Stimulated activated CD4-positive, alpha-beta T cell treated with anti-CD3 and anti-CD28 coated beads, Interleukin-4, amount 100 ng/mL, for 48 hours (primary cell): Measurements from ENCODE around the gene MFSD8.
"Not testable (repeated sequence)": the region's sequence is repeated elsewhere in the genome, so short reads cannot be mapped to it uniquely, and the experiment has no call there.

ENCODE experiments used
- DNase-seq, 2 donors: peaks; one replicate each; pipeline ENCODE4 v3.0.0-alpha.2; 2020; ENCODE audit warnings: low read depth in 2 of 2

Gene MFSD8

GRCh38 chr4:127936974-127937373 lies 28.0 kb downstream of the MFSD8 start:
- no peak for DNase-seq

- DNase-seq = not testable (repeated sequence)
These were observed 33.1 kb downstream of the MFSD8 start for GRCh38 chr4:127931836-127932235.

GRCh38 chr4:127930175-127930574 lies 34.8 kb downstream of the MFSD8 start:
- no peak for DNase-seq

GRCh38 chr4:127925720-127926119 lies 39.3 kb downstream of the MFSD8 start:
- not testable (repeated sequence) for DNase-seq

- no peak for DNase-seq
These were observed 42.7 kb downstream of the MFSD8 start for GRCh38 chr4:127922226-127922625.

GRCh38 chr4:127920521-127920920 lies 44.5 kb downstream of the MFSD8 start:
- DNase-seq = no peak

GRCh38 chr4:127917151-127917550 lies 47.8 kb downstream of the MFSD8 start:
- DNase-seq = no peak

- no peak for DNase-seq
These were observed 48.5 kb downstream of the MFSD8 start for GRCh38 chr4:127916512-127916911.

GRCh38 chr4:127905029-127905428 lies 59.9 kb downstream of the MFSD8 start:
- DNase-seq = no peak

- DNase-seq = not testable (repeated sequence)
These were observed 65.3 kb downstream of the MFSD8 start for GRCh38 chr4:127899682-127900081.

GRCh38 chr4:127896528-127896927 lies 68.4 kb downstream of the MFSD8 start:
- no peak for DNase-seq

GRCh38 chr4:127896069-127896468 lies 68.9 kb downstream of the MFSD8 start:
- no peak for DNase-seq

- DNase-seq = no peak
These were observed 75.1 kb downstream of the MFSD8 start for GRCh38 chr4:127889903-127890302.

GRCh38 chr4:127888559-127888958 lies 76.4 kb downstream of the MFSD8 start:
- no peak for DNase-seq

GRCh38 chr4:127881563-127881864 lies 83.5 kb downstream of the MFSD8 start:
- DNase-seq = no peak

- peak; percentile 88 to 92 for DNase-seq
These were observed 84.0 kb downstream of the MFSD8 start, which contains the start of gene PLK4 for GRCh38 chr4:127880763-127881562. PLK4 (plus strand) TSS chr4:127880893; CDS start chr4:127881135, 242 bp downstream.

GRCh38 chr4:127875791-127876190 lies 89.2 kb downstream of the MFSD8 start:
- DNase-seq = no peak

GRCh38 chr4:127870688-127871087 lies 94.3 kb downstream of the MFSD8 start:
- DNase-seq = no peak

- DNase-seq = no peak
These were observed 94.7 kb downstream of the MFSD8 start for GRCh38 chr4:127870281-127870680.

GRCh38 chr4:127868196-127868595 lies 96.8 kb downstream of the MFSD8 start:
- DNase-seq = no peak
